H1 (cell line): ENCODE results near the gene NPIPB4. TPM values are rescaled to one million over a fixed set of nuclear protein-coding genes. Genes with fewer than 3 reads are reported as not detected.
"Not testable (repeated sequence)": the region's sequence is repeated elsewhere in the genome, so short reads cannot be mapped to it uniquely, and the experiment has no call there.

Experiments used
- CTCF ChIA-PET: fragments of 300-600 bp; sonication (Branson Sonifier 250); formaldehyde crosslinking; loops from one replicate; lab custom pipeline; 2021; ENCODE audit not compliant: partially characterized antibody; lab: Charles Lee
- POLR2A ChIA-PET: fragments of 300-600 bp; sonication (Branson Sonifier 250); formaldehyde crosslinking; loops from one replicate; lab custom pipeline; 2021; ENCODE audit warnings: inconsistent platforms; ENCODE audit not compliant: partially characterized antibody; lab: Charles Lee
- DNase-seq, 2 experiments: peaks; one replicate each; pipeline versions ENCODE4 v3.0.0 to v3.0.0-alpha.2; 2010 to 2022; ENCODE audit warnings: low spot score in 2 of 2, low read depth in 1 of 2, mixed read lengths in 1 of 2
- FAIRE-seq: peaks from 2 replicates; lab custom pipeline; 2011; peaks lifted over from hg19 to GRCh38; lab: Jason Lieb, UNC
- H2AFZ ChIP-seq: 2 replicates; pipeline ENCODE4 v1.8.1; 2012; ENCODE audit warnings: low read length, inconsistent platforms
- H2AK5ac ChIP-seq: 2 replicates; pipeline ENCODE4 v1.6.1; 2013; ENCODE audit warnings: low read depth, low read length
- H2BK120ac ChIP-seq: replicated peaks from 2 replicates; pipeline ENCODE3; 2013; ENCODE audit warnings: low read depth, low read length, inconsistent platforms
- H2BK12ac ChIP-seq: 2 replicates; pipeline ENCODE4 v1.6.1; 2013; ENCODE audit warnings: low read depth, low read length
- H2BK15ac ChIP-seq: 2 replicates; pipeline ENCODE4 v1.6.1; 2013; ENCODE audit warnings: low read length
- H2BK20ac ChIP-seq: 2 replicates; pipeline ENCODE4 v1.6.1; 2013; ENCODE audit warnings: low read length
- H2BK5ac ChIP-seq: 2 replicates; pipeline ENCODE4 v1.6.1; 2013; ENCODE audit warnings: low read depth, low read length
- H3K14ac ChIP-seq: 2 replicates; pipeline ENCODE4 v1.6.1; 2013; ENCODE audit warnings: inconsistent platforms; ENCODE audit not compliant: insufficient read length
- H3K18ac ChIP-seq: 2 replicates; pipeline ENCODE4 v1.6.1; 2013; ENCODE audit warnings: low read length; ENCODE audit errors: extremely low read depth
- H3K23ac ChIP-seq: 2 replicates; pipeline ENCODE4 v1.6.1; 2013; ENCODE audit warnings: inconsistent platforms; ENCODE audit not compliant: insufficient read length
- H3K23me2 ChIP-seq: 2 replicates; pipeline ENCODE4 v1.6.1; 2013; ENCODE audit warnings: low read depth, low read length
- H3K27ac ChIP-seq: 2 replicates; pipeline ENCODE4 v1.6.1; 2011; ENCODE audit warnings: low read depth, low read length, inconsistent platforms
- H3K27me3 ChIP-seq, 4 experiments: replicated peaks in 1 of 4; 1 replicate in 1 of 4; 2 replicates in 3 of 4; pipeline versions ENCODE4 v1.6.1 to v1.8.1; 2011 to 2013; ENCODE audit warnings: low read length in 3 of 4, mild to moderate bottlenecking in 3 of 4, inconsistent platforms in 2 of 4, mixed read lengths in 2 of 4, moderate library complexity in 1 of 4; ENCODE audit not compliant: control insufficient read depth in 3 of 4, insufficient read depth in 3 of 4; ENCODE audit errors: extremely low read depth in 1 of 4
- H3K36me3 ChIP-seq, 4 experiments: 2 replicates each; pipeline versions ENCODE4 v1.6.1 to v1.8.1; 2011 to 2013; ENCODE audit warnings: mild to moderate bottlenecking in 4 of 4, low read length in 3 of 4, moderate library complexity in 2 of 4, control low read depth in 1 of 4, inconsistent platforms in 1 of 4; ENCODE audit not compliant: insufficient read depth in 4 of 4, control insufficient read depth in 2 of 4
- H3K4ac ChIP-seq: replicated peaks from 2 replicates; pipeline ENCODE3; 2013; ENCODE audit warnings: low read length, low read depth, mixed read lengths, inconsistent platforms; ENCODE audit not compliant: insufficient read length
- H3K4me1 ChIP-seq, 4 experiments: replicated peaks in 1 of 4; 1 replicate in 1 of 4; 2 replicates in 3 of 4; pipeline versions ENCODE4 v1.6.1 to v1.8.1; 2011 to 2013; ENCODE audit warnings: low read length in 3 of 4, inconsistent platforms in 2 of 4, mixed read lengths in 1 of 4; ENCODE audit not compliant: insufficient read depth in 4 of 4, control insufficient read depth in 3 of 4
- H3K4me2 ChIP-seq, 2 experiments: 2 replicates each; pipeline versions ENCODE4 v1.6.1 to v1.8.1; 2011 to 2013; ENCODE audit warnings: low read depth in 2 of 2, low read length in 2 of 2, control low read depth in 1 of 2, inconsistent platforms in 1 of 2, mild to moderate bottlenecking in 1 of 2; ENCODE audit not compliant: insufficient read depth in 1 of 2
- H3K4me3 ChIP-seq, 4 experiments: fragments of 200-600, 300-600 bp in 1 of 4; sonication (generic), shearing (Covaris generic), sonication (Bioruptor Twin) in 1 of 4; 2 replicates each; pipeline versions ENCODE4 v1.5.1 to v1.8.1; 2011 to 2016; ENCODE audit warnings: low read length in 4 of 4, low read depth in 3 of 4, control low read depth in 2 of 4, inconsistent platforms in 2 of 4, mild to moderate bottlenecking in 2 of 4, mixed read lengths in 1 of 4, moderate library complexity in 1 of 4; ENCODE audit not compliant: insufficient read depth in 2 of 4; ENCODE audit errors: extremely low read depth in 1 of 4
- H3K56ac ChIP-seq: replicated peaks from 2 replicates; pipeline ENCODE3; 2013; ENCODE audit warnings: low read depth, mild to moderate bottlenecking, mixed read lengths, low read length, inconsistent platforms; ENCODE audit not compliant: insufficient read length
- H3K79me1 ChIP-seq: 2 replicates; pipeline ENCODE4 v1.6.1; 2013; ENCODE audit warnings: low read depth, low read length, control low read depth
- H3K79me2 ChIP-seq, 2 experiments: 2 replicates each; pipeline versions ENCODE4 v1.6.1 to v1.8.1; 2012 to 2013; ENCODE audit warnings: low read length in 2 of 2, mild to moderate bottlenecking in 2 of 2, inconsistent platforms in 1 of 2; ENCODE audit not compliant: insufficient read depth in 2 of 2, control insufficient read depth in 1 of 2
- H3K9ac ChIP-seq, 4 experiments: replicated peaks in 1 of 4; 1 replicate in 1 of 4; 2 replicates in 3 of 4; pipeline versions ENCODE4 v1.6.1 to v1.8.1; 2011 to 2013; ENCODE audit warnings: low read depth in 3 of 4, low read length in 3 of 4, control low read depth in 2 of 4, mild to moderate bottlenecking in 2 of 4, moderate library complexity in 2 of 4, inconsistent platforms in 1 of 4; ENCODE audit errors: extremely low read depth in 1 of 4
- H3K9me3 ChIP-seq, 2 experiments: 2 replicates each; pipeline versions ENCODE4 v1.6.1 to v1.8.1; 2012 to 2013; ENCODE audit warnings: mild to moderate bottlenecking in 2 of 2, moderate library complexity in 2 of 2, control low read depth in 1 of 2, inconsistent platforms in 1 of 2, low read depth in 1 of 2, low read length in 1 of 2, mixed read lengths in 1 of 2; ENCODE audit not compliant: insufficient read depth in 2 of 2
- H4K20me1 ChIP-seq, 2 experiments: replicated peaks in 1 of 2; 2 replicates each; pipeline versions ENCODE3 to v1.8.1; 2011 to 2013; ENCODE audit warnings: inconsistent platforms in 2 of 2, low read length in 2 of 2, mild to moderate bottlenecking in 1 of 2; ENCODE audit not compliant: insufficient read depth in 2 of 2, control insufficient read depth in 1 of 2
- H4K5ac ChIP-seq: 2 replicates; pipeline ENCODE4 v1.6.1; 2013; ENCODE audit warnings: low read length, low read depth, mixed read lengths, inconsistent platforms; ENCODE audit not compliant: insufficient read length
- H4K8ac ChIP-seq: 2 replicates; pipeline ENCODE4 v1.8.0; 2013; ENCODE audit warnings: mild to moderate bottlenecking, moderate library complexity, low read length, inconsistent platforms; ENCODE audit not compliant: insufficient read depth; ENCODE audit errors: extremely low read depth
- H4K91ac ChIP-seq: replicated peaks from 2 replicates; pipeline ENCODE3; 2013; ENCODE audit warnings: low read length, mixed read lengths, inconsistent platforms; ENCODE audit not compliant: insufficient read length
- WGBS, 2 experiments: shearing (Covaris generic) in 1 of 2; methylation state at CpG; one replicate each; pipeline versions ENCODE4 v1.1.6 to v1.1.7; 2013 to 2015; ENCODE audit warnings: low lambda C conversion rate in 2 of 2, mixed read lengths in 2 of 2, inconsistent platforms in 1 of 2, low coverage in 1 of 2, missing lambda C conversion rate in 1 of 2; ENCODE audit not compliant: insufficient replicate concordance in 2 of 2, insufficient coverage in 1 of 2, insufficient read length in 1 of 2; ENCODE audit errors: extremely low coverage in 1 of 2, missing lambda C conversion rate in 1 of 2; 5-methylcytosine and 5-hydroxymethylcytosine counted together
- polyA plus RNA-seq, 7 experiments: library from polyadenylated mRNA; depleted of rRNA in 3 of 7; stranded (reverse) in 5 of 7; unstranded in 2 of 7; fragments of >200 nt in 5 of 7; fragments of 200-250 nt in 2 of 7; gene quantifications; 1 replicate in 5 of 7; 2 replicates in 1 of 7; 4 replicates in 1 of 7; pipeline versions ENCODE4 v1.2.1 to v1.2.3, GENCODE V29; 2011 to 2013; ENCODE audit warnings: missing spikeins in 2 of 7, mixed read lengths in 2 of 7
- small RNA-seq: library from polyadenylated mRNA; stranded (forward); fragments of <200 nt; extraction: miRNeasy Mini kit (QIAGEN cat#:217004); gene quantifications from one replicate; pipeline ENCODE3, GENCODE V24; 2013; ENCODE audit not compliant: insufficient read depth
- total RNA-seq: library from RNA; stranded (reverse); fragmentation: NEBNext Ultra II Directional; extraction: Animal tissue kit (Norgen Biotek cat#: 25700); gene quantifications from 2 replicates; pipeline ENCODE4 v1.2.1, GENCODE V29; 2021

Gene NPIPB4
- total and polyA plus RNA-seq, 2 of the 8 experiments (the other 6 are each of a cell fraction or from before 2014, with no cell fraction given), result 27.7 to 101 TPM

DNA sequence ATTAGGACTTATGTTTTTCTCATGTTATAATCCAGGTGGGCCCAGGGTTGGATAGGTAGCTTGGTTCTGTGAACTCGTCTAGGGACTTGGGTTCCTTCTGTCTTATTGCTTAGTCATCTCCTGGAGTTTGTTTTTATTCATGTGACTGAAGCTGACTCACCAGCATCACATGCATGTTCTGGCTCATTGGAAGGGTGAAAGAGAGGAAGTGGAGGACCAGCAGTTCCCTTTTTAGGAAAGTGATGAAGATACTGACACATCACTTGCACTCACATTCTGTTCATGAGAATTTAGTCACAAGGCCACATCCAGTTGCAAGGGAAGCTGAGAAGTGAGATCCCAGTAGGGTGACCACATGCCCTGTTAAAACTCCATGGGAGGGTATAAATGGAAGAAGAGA, 67.0 kb downstream of the NPIPB4 start:
- H2BK12ac ChIP-seq, DNase-seq, H3K9ac ChIP-seq, H2BK120ac ChIP-seq, H3K18ac ChIP-seq, H4K8ac ChIP-seq, H3K4me1 ChIP-seq, H3K9me3 ChIP-seq, H3K36me3 ChIP-seq, H3K27me3 ChIP-seq, POLR2A ChIA-PET, H3K56ac ChIP-seq, H3K14ac ChIP-seq, H4K20me1 ChIP-seq, FAIRE-seq, H3K79me2 ChIP-seq, H2AFZ ChIP-seq, H2BK5ac ChIP-seq, H2AK5ac ChIP-seq, H4K5ac ChIP-seq, H3K4me3 ChIP-seq, H3K79me1 ChIP-seq, H3K23me2 ChIP-seq, H3K23ac ChIP-seq, H2BK20ac ChIP-seq, H3K4ac ChIP-seq, H2BK15ac ChIP-seq, H4K91ac ChIP-seq, CTCF ChIA-PET, H3K27ac ChIP-seq, H3K4me2 ChIP-seq: not testable (repeated sequence)
- WGBS, 2 experiments, result 60% methylated on average over 1 of the region's 1 CpG; no CpG with 5 or more reads in 1 of the 2 experiments

Small RNAs within 50 kb of the gene (small RNA-seq; reads per million reads assigned to genes)
- gene AC092375.3, result not detected

Other genes with a start within 250 kb of the NPIPB4 start
- gene IGSF6, start 205.1 kb downstream of the NPIPB4 start, total RNA-seq, result not detected in 2 replicates
- not detected in 2 replicates for gene IGSF6, start 205.1 kb downstream of the NPIPB4 start, polyA plus RNA-seq (2011; rRNA removed)
- gene OTOA, start 193.8 kb downstream of the NPIPB4 start, total RNA-seq, result 0.32 TPM in 1 of 2 replicates, not detected in the other
- 0.06 and 0.13 TPM in 2 replicates for gene OTOA, start 193.8 kb downstream of the NPIPB4 start, polyA plus RNA-seq (2011; rRNA removed)
- gene UQCRC2, start 95.6 kb upstream of the NPIPB4 start, total RNA-seq, result 182 TPM in 2 replicates
- 63.3 and 94.4 TPM in 2 replicates for gene UQCRC2, start 95.6 kb upstream of the NPIPB4 start, polyA plus RNA-seq (2011; rRNA removed)
- not detected in 2 replicates for gene PDZD9, start 143.4 kb upstream of the NPIPB4 start, total RNA-seq
- not detected in 2 replicates for gene PDZD9, start 143.4 kb upstream of the NPIPB4 start, polyA plus RNA-seq (2011; rRNA removed)
- gene MOSMO, start 150.4 kb upstream of the NPIPB4 start, total RNA-seq, result 13.1 and 14.8 TPM in 2 replicates
- 7.8 and 8.6 TPM in 2 replicates for gene MOSMO, start 150.4 kb upstream of the NPIPB4 start, polyA plus RNA-seq (2011; rRNA removed)
- not detected in 2 replicates for gene VWA3A, start 234.8 kb upstream of the NPIPB4 start, total RNA-seq
- 0.03 and 0.05 TPM in 2 replicates for gene VWA3A, start 234.8 kb upstream of the NPIPB4 start, polyA plus RNA-seq (2011; rRNA removed)